ENCODE data around the gene UBA6.

DNA sequence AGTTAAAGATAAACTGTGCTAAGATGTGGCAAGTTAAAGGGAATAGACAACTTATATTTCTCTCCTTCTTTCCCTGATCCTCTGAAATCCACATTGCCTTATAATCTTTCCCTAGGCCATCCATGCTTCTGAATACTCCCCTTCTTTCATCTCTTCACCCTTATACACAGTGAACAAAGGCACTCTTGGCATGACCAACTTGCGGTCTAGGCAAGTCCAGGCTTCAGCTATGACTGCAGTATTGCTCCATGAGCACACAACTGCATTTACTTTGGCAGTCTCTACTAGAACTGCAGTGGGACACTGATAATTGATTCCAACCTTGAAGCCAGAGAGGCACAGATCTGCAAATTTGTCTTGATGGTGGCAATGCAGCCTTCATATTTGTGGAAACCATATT is 24.2 kb upstream of the UBA6 start:
- TF ChIP-seq ZNF274 (IDR thresholded peaks at IDR 0.05; ENCODE audit: low read depth, low read length) = no peak
- no peak for TF ChIP-seq YY1 (IDR thresholded peaks at IDR 0.05; ENCODE audit: insufficient read depth, insufficient read length)

Data from NT2/D1 (cell line).